A673 (cell line): Measurements from ENCODE around the gene PCDH10.

Experiments used
- CTCF ChIP-seq: fragments of 300-800, 200-600 bp; sonication (generic); conservative IDR thresholded peaks from 2 replicates; pipeline ENCODE4 v1.5.1; 2017; ENCODE audit warnings: low read depth, mild to moderate bottlenecking, antibody characterized with exemption, low read length, moderate library complexity, mixed read lengths
- EZH2 ChIP-seq: fragments of 200-600 bp; sonication (generic); IDR thresholded peaks from 2 replicates; pipeline ENCODE4 v1.6.1; 2017; ENCODE audit warnings: borderline replicate concordance, low read depth, mild to moderate bottlenecking, mixed read lengths, antibody characterized with exemption, low read length; ENCODE audit not compliant: poor library complexity, severe bottlenecking

GRCh38 chr4:133154725-133155124, 5.6 kb downstream of the PCDH10 start:
- peak; percentile 81 for TF ChIP-seq CTCF
- TF ChIP-seq EZH2, result no peak
